OCI-LY1 (cell line): Measurements from ENCODE around the gene PARD3.
"Not testable (repeated sequence)": the region's sequence is repeated elsewhere in the genome, so short reads cannot be mapped to it uniquely, and the experiment has no call there.

Source experiments
- EZH2 ChIP-seq: fragments of 200-600 bp; sonication (generic), shearing (Covaris generic); IDR thresholded peaks from 2 replicates; pipeline ENCODE4 v1.8.0; 2017; ENCODE audit warnings: borderline replicate concordance, mixed run types, mild to moderate bottlenecking, antibody characterized with exemption, low read length, moderate library complexity, mixed read lengths
- TF ChIP-seq, protein P1 (sequence below): fragments of 200-600 bp; sonication (generic), shearing (Covaris generic); IDR thresholded peaks from 2 replicates; pipeline ENCODE4 v1.5.1; 2017; ENCODE audit warnings: mild to moderate bottlenecking, antibody characterized with exemption, low read length, moderate library complexity, mixed read lengths

DNA sequence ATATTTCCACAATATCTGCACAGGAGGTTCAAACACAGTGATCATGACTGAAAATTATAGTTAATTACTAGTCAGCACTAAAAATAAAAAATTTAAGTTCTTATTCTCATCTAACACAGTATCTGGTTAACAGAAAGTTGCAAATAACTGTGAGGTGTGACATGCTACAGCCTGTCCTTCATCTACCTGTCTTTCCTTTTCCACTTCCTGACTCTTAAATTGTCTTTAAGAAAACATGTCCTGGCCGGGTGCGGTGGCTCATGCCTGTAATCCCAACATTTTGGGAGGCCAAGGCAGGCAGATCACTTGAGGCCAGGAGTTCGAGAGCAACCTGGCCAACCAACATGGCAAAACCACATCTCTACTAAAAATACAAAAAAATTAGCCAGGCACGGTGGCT lies 57.9 kb downstream of the PARD3 start:
- TF ChIP-seq, protein P1, sequence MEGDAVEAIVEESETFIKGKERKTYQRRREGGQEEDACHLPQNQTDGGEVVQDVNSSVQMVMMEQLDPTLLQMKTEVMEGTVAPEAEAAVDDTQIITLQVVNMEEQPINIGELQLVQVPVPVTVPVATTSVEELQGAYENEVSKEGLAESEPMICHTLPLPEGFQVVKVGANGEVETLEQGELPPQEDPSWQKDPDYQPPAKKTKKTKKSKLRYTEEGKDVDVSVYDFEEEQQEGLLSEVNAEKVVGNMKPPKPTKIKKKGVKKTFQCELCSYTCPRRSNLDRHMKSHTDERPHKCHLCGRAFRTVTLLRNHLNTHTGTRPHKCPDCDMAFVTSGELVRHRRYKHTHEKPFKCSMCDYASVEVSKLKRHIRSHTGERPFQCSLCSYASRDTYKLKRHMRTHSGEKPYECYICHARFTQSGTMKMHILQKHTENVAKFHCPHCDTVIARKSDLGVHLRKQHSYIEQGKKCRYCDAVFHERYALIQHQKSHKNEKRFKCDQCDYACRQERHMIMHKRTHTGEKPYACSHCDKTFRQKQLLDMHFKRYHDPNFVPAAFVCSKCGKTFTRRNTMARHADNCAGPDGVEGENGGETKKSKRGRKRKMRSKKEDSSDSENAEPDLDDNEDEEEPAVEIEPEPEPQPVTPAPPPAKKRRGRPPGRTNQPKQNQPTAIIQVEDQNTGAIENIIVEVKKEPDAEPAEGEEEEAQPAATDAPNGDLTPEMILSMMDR = not testable (repeated sequence)
- not testable (repeated sequence) for TF ChIP-seq EZH2
